ENCODE data around the gene RTF1.

DNA sequence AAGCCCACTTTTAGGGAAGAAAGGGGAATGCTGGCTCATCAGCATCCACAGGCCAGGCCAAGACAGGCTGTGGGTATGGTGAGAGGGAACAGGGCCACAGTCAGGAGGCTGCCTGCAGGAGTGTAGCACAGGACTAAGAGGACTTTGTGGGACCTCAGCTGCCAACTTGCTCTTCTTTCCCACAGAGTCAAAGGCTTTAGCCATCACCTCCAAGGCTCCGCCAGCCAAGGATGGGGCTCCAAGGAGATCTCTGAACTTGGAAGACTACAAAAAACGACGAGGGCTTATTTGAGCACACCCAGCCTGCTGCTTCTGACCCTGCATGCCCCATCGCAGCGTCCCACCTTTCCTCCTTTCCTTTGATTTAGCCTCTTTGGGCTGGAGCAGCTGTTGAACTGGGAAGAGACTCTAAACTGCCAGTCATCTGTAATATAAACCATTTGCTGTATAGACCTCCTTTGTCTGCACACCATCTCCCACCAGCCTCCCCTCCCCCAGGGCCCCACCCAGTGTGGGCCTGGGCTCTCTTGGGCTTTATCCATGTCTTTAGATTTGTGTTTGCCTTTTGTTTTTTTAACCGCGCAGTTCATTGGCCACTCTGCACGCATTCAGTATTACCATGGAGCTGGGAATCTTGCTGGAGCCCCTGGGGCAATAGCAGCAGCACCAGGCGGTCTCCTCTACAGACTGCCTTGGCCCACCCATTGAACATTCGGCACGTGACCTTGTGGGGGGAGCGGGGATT is 63.7 kb downstream of the RTF1 start:
- no peak for TF ChIP-seq EZH2 (IDR thresholded peaks at IDR 0.05; ENCODE audit: borderline replicate concordance, low read depth, low read length, poor library complexity, severe bottlenecking)
- TF ChIP-seq, protein P1, sequence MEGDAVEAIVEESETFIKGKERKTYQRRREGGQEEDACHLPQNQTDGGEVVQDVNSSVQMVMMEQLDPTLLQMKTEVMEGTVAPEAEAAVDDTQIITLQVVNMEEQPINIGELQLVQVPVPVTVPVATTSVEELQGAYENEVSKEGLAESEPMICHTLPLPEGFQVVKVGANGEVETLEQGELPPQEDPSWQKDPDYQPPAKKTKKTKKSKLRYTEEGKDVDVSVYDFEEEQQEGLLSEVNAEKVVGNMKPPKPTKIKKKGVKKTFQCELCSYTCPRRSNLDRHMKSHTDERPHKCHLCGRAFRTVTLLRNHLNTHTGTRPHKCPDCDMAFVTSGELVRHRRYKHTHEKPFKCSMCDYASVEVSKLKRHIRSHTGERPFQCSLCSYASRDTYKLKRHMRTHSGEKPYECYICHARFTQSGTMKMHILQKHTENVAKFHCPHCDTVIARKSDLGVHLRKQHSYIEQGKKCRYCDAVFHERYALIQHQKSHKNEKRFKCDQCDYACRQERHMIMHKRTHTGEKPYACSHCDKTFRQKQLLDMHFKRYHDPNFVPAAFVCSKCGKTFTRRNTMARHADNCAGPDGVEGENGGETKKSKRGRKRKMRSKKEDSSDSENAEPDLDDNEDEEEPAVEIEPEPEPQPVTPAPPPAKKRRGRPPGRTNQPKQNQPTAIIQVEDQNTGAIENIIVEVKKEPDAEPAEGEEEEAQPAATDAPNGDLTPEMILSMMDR (conservative IDR thresholded peaks at IDR 0.05; ENCODE audit: low read depth, low read length) = no peak

Measured in A673 (cell line).